ENCODE results near the gene LRRC73. TPM values are rescaled to one million over a fixed set of nuclear protein-coding genes. Genes with fewer than 3 reads are reported as not detected.
"Not testable (repeated sequence)": the region's sequence is repeated elsewhere in the genome, so short reads cannot be mapped to it uniquely, and the experiment has no call there.

LRRC73 gene
- polyA plus RNA-seq, 5 donors = 0.20 to 1.0 (median 0.58) TPM

- DNase-seq = no peak
Observed at GRCh38 chr6:43493230-43493629, 16.9 kb downstream of the LRRC73 start.

GRCh38 chr6:43492673-43493072 is 17.5 kb downstream of the LRRC73 start:
- DNase-seq = no peak

- peak in 1 of 2 donors; percentile 39 for DNase-seq
Observed at GRCh38 chr6:43491750-43492661, 18.1 kb downstream of the LRRC73 start.

- no peak for DNase-seq
Observed at GRCh38 chr6:43490523-43490939, 19.6 kb downstream of the LRRC73 start.

- DNase-seq = no peak
Observed at GRCh38 chr6:43489277-43490072, 20.7 kb downstream of the LRRC73 start.

- no peak for DNase-seq
Observed at GRCh38 chr6:43488667-43489276, 21.4 kb downstream of the LRRC73 start.

- no peak for DNase-seq
Observed at GRCh38 chr6:43481591-43482236, 28.4 kb downstream of the LRRC73 start.

GRCh38 chr6:43481075-43481474 is 29.1 kb downstream of the LRRC73 start:
- DNase-seq = no peak

- DNase-seq = no peak
Observed at GRCh38 chr6:43478008-43478372, 32.2 kb downstream of the LRRC73 start.

GRCh38 chr6:43477235-43478007 is 32.7 kb downstream of the LRRC73 start, which contains the start of gene TJAP1:
TJAP1 (plus strand) TSS chr6:43477570; CDS start chr6:43499002, 21,432 bp downstream.
- DNase-seq = peak; percentile 85 to 87

- DNase-seq = no peak
Observed at GRCh38 chr6:43476746-43477145, 33.4 kb downstream of the LRRC73 start.

GRCh38 chr6:43475516-43475915 is 34.6 kb downstream of the LRRC73 start:
- DNase-seq = no peak

- DNase-seq = no peak
Observed at GRCh38 chr6:43472515-43472914, 37.6 kb downstream of the LRRC73 start.

- no peak for DNase-seq
Observed at GRCh38 chr6:43471399-43471798, 38.7 kb downstream of the LRRC73 start.

GRCh38 chr6:43469947-43470346 is 40.2 kb downstream of the LRRC73 start:
- DNase-seq = no peak

- no peak for DNase-seq
Observed at GRCh38 chr6:43468748-43469681, 41.1 kb downstream of the LRRC73 start.

GRCh38 chr6:43468240-43468639 is 41.9 kb downstream of the LRRC73 start:
- DNase-seq = no peak

GRCh38 chr6:43467752-43468151 is 42.4 kb downstream of the LRRC73 start:
- no peak for DNase-seq

GRCh38 chr6:43467265-43467664 is 42.9 kb downstream of the LRRC73 start:
- not testable (repeated sequence) for DNase-seq

- DNase-seq = no peak
Observed at GRCh38 chr6:43465948-43466347, 44.2 kb downstream of the LRRC73 start.

Measured in right lung (tissue), 5 donors.